H9 (cell line): ENCODE data around the gene BBC3. TPM values are rescaled to one million over a fixed set of nuclear protein-coding genes. Genes with fewer than 3 reads are reported as not detected.

Source experiments
- DNase-seq: peaks from one replicate; pipeline ENCODE4 v3.0.0-alpha.2; 2017
- H2AFZ ChIP-seq: one replicate; pipeline ENCODE4 v1.6.1; 2013; ENCODE audit warnings: mild to moderate bottlenecking, low read length, control low read depth, moderate library complexity
- H2AK5ac ChIP-seq: 2 replicates; pipeline ENCODE4 v1.6.1; 2013; ENCODE audit warnings: low read length, control low read depth, mixed read lengths; ENCODE audit not compliant: insufficient read length
- H2BK120ac ChIP-seq: one replicate; pipeline ENCODE4 v1.6.1; 2013; ENCODE audit warnings: low read depth, mild to moderate bottlenecking, low read length, control low read depth, inconsistent platforms; ENCODE audit not compliant: poor library complexity, severe bottlenecking
- H2BK12ac ChIP-seq: 2 replicates; pipeline ENCODE4 v1.6.1; 2013; ENCODE audit warnings: low read length, control low read depth, mixed read lengths, low read depth; ENCODE audit not compliant: insufficient read length
- H2BK15ac ChIP-seq: 2 replicates; pipeline ENCODE4 v1.6.1; 2013; ENCODE audit warnings: low read depth, low read length, control low read depth
- H2BK20ac ChIP-seq: one replicate; pipeline ENCODE4 v1.6.1; 2013; ENCODE audit warnings: low read depth, mild to moderate bottlenecking, low read length, control low read depth, inconsistent platforms; ENCODE audit not compliant: poor library complexity, severe bottlenecking
- H2BK5ac ChIP-seq: 2 replicates; pipeline ENCODE4 v1.6.1; 2013; ENCODE audit warnings: low read length, control low read depth, mixed read lengths; ENCODE audit not compliant: insufficient read length
- H3K14ac ChIP-seq: 2 replicates; pipeline ENCODE4 v1.6.1; 2013; ENCODE audit warnings: low read length, control low read depth; ENCODE audit not compliant: insufficient read depth
- H3K18ac ChIP-seq: 2 replicates; pipeline ENCODE4 v1.6.1; 2013; ENCODE audit warnings: low read depth, mild to moderate bottlenecking, mixed read lengths, low read length, control low read depth; ENCODE audit not compliant: insufficient read length
- H3K23ac ChIP-seq: 2 replicates; pipeline ENCODE4 v1.6.1; 2013; ENCODE audit warnings: low read length, control low read depth, mixed read lengths, low read depth; ENCODE audit not compliant: insufficient read length
- H3K23me2 ChIP-seq: 2 replicates; pipeline ENCODE4 v1.6.1; 2013; ENCODE audit warnings: low read depth, mild to moderate bottlenecking, mixed read lengths, low read length, control low read depth; ENCODE audit not compliant: insufficient read length, poor library complexity, severe bottlenecking
- H3K27ac ChIP-seq: 2 replicates; pipeline ENCODE4 v1.5.1; 2013; ENCODE audit warnings: low read length, control low read depth, mixed read lengths, low read depth; ENCODE audit not compliant: insufficient read length
- H3K27me3 ChIP-seq: 2 replicates; pipeline ENCODE4 v1.6.1; 2013; ENCODE audit warnings: low read length, control low read depth, inconsistent platforms; ENCODE audit not compliant: insufficient read depth
- H3K4ac ChIP-seq: 2 replicates; pipeline ENCODE4 v1.6.1; 2013; ENCODE audit warnings: low read depth, mild to moderate bottlenecking, control low read depth, inconsistent platforms, low read length, moderate library complexity
- H3K4me1 ChIP-seq: 2 replicates; pipeline ENCODE4 v1.6.1; 2013; ENCODE audit warnings: low read length, control low read depth, inconsistent platforms; ENCODE audit not compliant: insufficient read depth
- H3K4me2 ChIP-seq: 2 replicates; pipeline ENCODE4 v1.6.1; 2013; ENCODE audit warnings: low read length, control low read depth, mixed read lengths; ENCODE audit not compliant: insufficient read length, insufficient read depth
- H3K56ac ChIP-seq: 2 replicates; pipeline ENCODE4 v1.6.1; 2013; ENCODE audit warnings: low read depth, mild to moderate bottlenecking, mixed read lengths, low read length, control low read depth; ENCODE audit not compliant: insufficient read length
- H3K79me1 ChIP-seq: 2 replicates; pipeline ENCODE4 v1.6.1; 2013; ENCODE audit warnings: low read depth, mild to moderate bottlenecking, moderate library complexity, low read length, control low read depth, inconsistent platforms; ENCODE audit not compliant: insufficient read depth, poor library complexity, severe bottlenecking
- H3K79me2 ChIP-seq: 2 replicates; pipeline ENCODE4 v1.6.1; 2013; ENCODE audit warnings: low read length, control low read depth, inconsistent platforms; ENCODE audit not compliant: insufficient read depth
- H3K9ac ChIP-seq: 2 replicates; pipeline ENCODE4 v1.6.1; 2013; ENCODE audit warnings: low read length, control low read depth, mixed read lengths; ENCODE audit not compliant: insufficient read length; ENCODE audit errors: extremely low read depth
- H3K9me3 ChIP-seq: one replicate; pipeline ENCODE4 v1.6.1; 2013; ENCODE audit warnings: low read depth, low read length, inconsistent platforms; ENCODE audit not compliant: control insufficient read depth
- H3T11ph ChIP-seq: one replicate; pipeline ENCODE4 v1.6.1; 2013; ENCODE audit warnings: mild to moderate bottlenecking, low read length, control low read depth, inconsistent platforms
- H4K20me1 ChIP-seq: one replicate; pipeline ENCODE4 v1.6.1; 2013; ENCODE audit not compliant: control insufficient read depth, insufficient read length, insufficient read depth
- H4K5ac ChIP-seq: 2 replicates; pipeline ENCODE4 v1.6.1; 2013; ENCODE audit warnings: low read depth, mild to moderate bottlenecking, mixed read lengths, low read length, control low read depth; ENCODE audit not compliant: insufficient read length
- H4K8ac ChIP-seq: replicated peaks from 2 replicates; pipeline ENCODE4 v1.6.1; 2013; ENCODE audit warnings: low read length, control low read depth, mixed read lengths, low read depth; ENCODE audit not compliant: insufficient read length
- H4K91ac ChIP-seq: 2 replicates; pipeline ENCODE4 v1.6.1; 2013; ENCODE audit warnings: low read depth, mild to moderate bottlenecking, moderate library complexity, mixed read lengths, low read length, control low read depth; ENCODE audit not compliant: insufficient read length
- H3K27ac Mint-ChIP-seq, 3 experiments: 2 replicates in 2 of 3; 3 replicates in 1 of 3; pipeline ENCODE4 v1.8.0; 2020 to 2021; ENCODE audit warnings: mixed read lengths in 3 of 3, mild to moderate bottlenecking in 1 of 3, moderate library complexity in 1 of 3
- H3K27me3 Mint-ChIP-seq: 2 replicates; pipeline ENCODE4 v1.8.0; 2021; ENCODE audit warnings: low read depth, mild to moderate bottlenecking, moderate library complexity, mixed read lengths
- H3K36me3 Mint-ChIP-seq, 3 experiments: 2 replicates in 2 of 3; 3 replicates in 1 of 3; pipeline ENCODE4 v1.8.0; 2020 to 2021; ENCODE audit warnings: low read depth in 3 of 3, mixed read lengths in 3 of 3; ENCODE audit not compliant: insufficient read depth in 1 of 3
- H3K4me1 Mint-ChIP-seq, 2 experiments: 2 replicates each; pipeline ENCODE4 v1.8.0; 2020; ENCODE audit warnings: mixed read lengths in 2 of 2
- H3K4me3 Mint-ChIP-seq, 2 experiments: 2 replicates in 1 of 2; 3 replicates in 1 of 2; pipeline ENCODE4 v1.8.0; 2020 to 2021; ENCODE audit warnings: mild to moderate bottlenecking in 2 of 2, mixed read lengths in 2 of 2, moderate library complexity in 1 of 2
- H3K9me3 Mint-ChIP-seq, 2 experiments: 2 replicates in 1 of 2; 3 replicates in 1 of 2; pipeline ENCODE4 v1.8.0; 2020; ENCODE audit warnings: mild to moderate bottlenecking in 2 of 2, mixed read lengths in 2 of 2, moderate library complexity in 1 of 2
- WGBS: extraction: QIAGEN DNeasy Blood & Tissue Kit; methylation state at CpG from one replicate; pipeline ENCODE4 v1.1.7; 2013; ENCODE audit warnings: missing lambda C conversion rate, low lambda C conversion rate, mixed read lengths; ENCODE audit not compliant: insufficient read length; ENCODE audit errors: extremely low coverage; 5-methylcytosine and 5-hydroxymethylcytosine counted together
- total RNA-seq: library from RNA; stranded (reverse); gene quantifications from 2 replicates; pipeline ENCODE4 v1.2.1, GENCODE V29; 2021
- TF ChIP-seq, protein P1 (sequence below): fragments of 200-600 bp; sonication (generic); conservative IDR thresholded peaks from 3 replicates; pipeline ENCODE4 v1.8.0; 2021; ENCODE audit warnings: antibody characterized with exemption, mild to moderate bottlenecking

Gene BBC3
- total RNA-seq, 1 experiment from 2014 or later, result 23.2 TPM

DNA sequence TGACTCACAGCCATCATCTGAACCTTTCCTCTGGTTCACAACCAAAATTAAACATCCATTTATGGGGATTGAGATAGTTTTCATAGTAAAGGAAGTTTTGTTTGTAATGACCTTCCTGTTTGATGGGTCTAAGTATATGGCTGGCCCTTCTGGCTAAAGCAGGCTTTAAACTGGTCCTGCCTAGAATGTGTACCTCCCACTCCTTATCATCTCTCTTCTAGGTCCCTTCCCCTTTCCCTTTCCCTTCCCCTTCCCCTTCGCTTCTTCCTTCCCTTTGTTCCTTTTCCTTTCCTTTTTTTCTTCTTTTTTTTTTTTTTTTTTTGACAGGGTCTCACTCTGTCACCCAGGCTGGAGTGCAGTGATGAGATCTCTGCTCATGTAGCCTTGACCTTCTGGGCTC, 35.6 kb downstream of the BBC3 start:
- H3K9ac ChIP-seq, result no peak overlapping the region
- H4K20me1 ChIP-seq, result no peaks in the 10 kb centered on the region
- Mint-ChIP-seq H3K36me3 (peaks cover 25 to 69% (median 60%) of the 10 kb centered on the region in 3 experiments; a peak in 6 of 7 replicates), H3K9me3 (no peaks in the 10 kb centered on the region), H3K4me1 (no peaks in the 10 kb centered on the region), H3K4me3 (no peak overlapping the region), H3K27me3 (no peaks in the 10 kb centered on the region), H3K27ac (peak overlapping the region in 1 of 3 experiments; percentile 88; a peak in 2 of 7 replicates)
- no peak overlapping the region for H2BK20ac ChIP-seq
- H3K18ac ChIP-seq, result no peak overlapping the region
- H3K56ac ChIP-seq, result no peak overlapping the region
- no peak overlapping the region for H2BK12ac ChIP-seq
- WGBS, result no CpG with 5 or more reads among the region's 1 CpG
- no peak overlapping the region for H2BK120ac ChIP-seq
- H3T11ph ChIP-seq, result no peak overlapping the region
- H2BK5ac ChIP-seq, result no peak overlapping the region
- H3K23me2 ChIP-seq, result no peaks in the 10 kb centered on the region
- H4K5ac ChIP-seq, result no peak overlapping the region
- H3K9me3 ChIP-seq, result no peaks in the 10 kb centered on the region
- H3K14ac ChIP-seq, result no peak overlapping the region
- no peak overlapping the region for H2AFZ ChIP-seq
- H3K4me1 ChIP-seq, result no peaks in the 10 kb centered on the region
- no peak overlapping the region for H2BK15ac ChIP-seq
- no peaks in the 10 kb centered on the region for H3K79me2 ChIP-seq
- H3K23ac ChIP-seq, result no peak overlapping the region
- H3K27ac ChIP-seq, result no peak overlapping the region
- no peaks in the 10 kb centered on the region for H3K79me1 ChIP-seq
- H3K4ac ChIP-seq, result no peak overlapping the region
- no peaks in the 10 kb centered on the region for H3K27me3 ChIP-seq
- no peak overlapping the region for H3K4me2 ChIP-seq
- H2AK5ac ChIP-seq, result no peak overlapping the region
- no peak overlapping the region for H4K8ac ChIP-seq
- TF ChIP-seq, protein P1, sequence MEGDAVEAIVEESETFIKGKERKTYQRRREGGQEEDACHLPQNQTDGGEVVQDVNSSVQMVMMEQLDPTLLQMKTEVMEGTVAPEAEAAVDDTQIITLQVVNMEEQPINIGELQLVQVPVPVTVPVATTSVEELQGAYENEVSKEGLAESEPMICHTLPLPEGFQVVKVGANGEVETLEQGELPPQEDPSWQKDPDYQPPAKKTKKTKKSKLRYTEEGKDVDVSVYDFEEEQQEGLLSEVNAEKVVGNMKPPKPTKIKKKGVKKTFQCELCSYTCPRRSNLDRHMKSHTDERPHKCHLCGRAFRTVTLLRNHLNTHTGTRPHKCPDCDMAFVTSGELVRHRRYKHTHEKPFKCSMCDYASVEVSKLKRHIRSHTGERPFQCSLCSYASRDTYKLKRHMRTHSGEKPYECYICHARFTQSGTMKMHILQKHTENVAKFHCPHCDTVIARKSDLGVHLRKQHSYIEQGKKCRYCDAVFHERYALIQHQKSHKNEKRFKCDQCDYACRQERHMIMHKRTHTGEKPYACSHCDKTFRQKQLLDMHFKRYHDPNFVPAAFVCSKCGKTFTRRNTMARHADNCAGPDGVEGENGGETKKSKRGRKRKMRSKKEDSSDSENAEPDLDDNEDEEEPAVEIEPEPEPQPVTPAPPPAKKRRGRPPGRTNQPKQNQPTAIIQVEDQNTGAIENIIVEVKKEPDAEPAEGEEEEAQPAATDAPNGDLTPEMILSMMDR, result no peak
- no peak overlapping the region for H4K91ac ChIP-seq
- no peak for DNase-seq
